Activated T-cell treated with anti-CD3 and anti-CD28 coated beads, Interleukin-2, amount 50 U/mL, for 24 hours (primary cell): ENCODE data around the gene PTPA.
"Not testable (repeated sequence)": the region's sequence is repeated elsewhere in the genome, so short reads cannot be mapped to it uniquely, and the experiment has no call there.

Source experiments
- DNase-seq: peaks from one replicate; pipeline ENCODE4 v3.0.0-alpha.2; 2020
- H3K27ac Mint-ChIP-seq: 2 replicates; pipeline ENCODE4 v1.8.0; 2020; ENCODE audit warnings: mild to moderate bottlenecking, mixed read lengths
- H3K27me3 Mint-ChIP-seq: 2 replicates; pipeline ENCODE4 v1.8.0; 2020; ENCODE audit warnings: mixed read lengths
- H3K36me3 Mint-ChIP-seq: 2 replicates; pipeline ENCODE4 v1.8.0; 2020; ENCODE audit warnings: low read depth, mixed read lengths
- H3K4me1 Mint-ChIP-seq: 2 replicates; pipeline ENCODE4 v1.8.0; 2020; ENCODE audit warnings: low read depth, mixed read lengths
- H3K4me3 Mint-ChIP-seq: 2 replicates; pipeline ENCODE4 v1.8.0; 2020; ENCODE audit warnings: mild to moderate bottlenecking, moderate library complexity, mixed read lengths
- H3K9me3 Mint-ChIP-seq: 2 replicates; pipeline ENCODE4 v1.8.0; 2020; ENCODE audit warnings: mixed read lengths

The PTPA gene

DNA sequence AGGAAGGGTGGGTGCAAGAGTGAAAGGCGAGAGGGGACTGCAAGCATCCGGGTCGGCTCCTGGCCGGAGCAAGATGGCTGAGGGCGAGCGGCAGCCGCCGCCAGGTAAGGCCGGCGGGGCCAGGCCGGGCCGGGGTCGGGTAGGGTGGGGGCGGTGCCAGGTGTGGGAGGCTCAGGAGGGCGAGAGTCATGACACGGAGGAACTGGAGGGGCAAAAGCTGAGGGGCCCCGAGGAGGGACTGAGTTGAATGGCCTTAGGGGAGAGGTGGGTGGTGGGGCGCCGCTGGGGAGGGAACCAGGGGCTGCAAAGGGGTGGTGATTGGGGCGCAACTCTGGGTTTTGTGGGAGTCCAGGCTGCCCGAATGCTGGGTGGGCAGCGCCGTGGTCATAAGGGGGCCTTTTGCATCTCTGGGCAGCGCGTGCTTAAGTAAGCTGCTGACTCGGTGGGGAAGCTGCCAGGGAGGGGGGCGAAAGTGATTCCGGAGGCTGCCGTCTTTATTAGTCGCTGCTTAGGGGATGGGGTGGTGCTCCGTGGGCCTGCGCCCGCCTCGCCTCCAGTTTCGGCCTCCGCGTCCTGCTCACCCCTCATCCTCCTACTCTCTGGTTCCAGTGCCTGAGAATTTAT, 425 bp downstream of the PTPA start:
- Mint-ChIP-seq H3K27me3 (no peaks in the 10 kb centered on the region), H3K4me3 (peak overlapping the region; percentile 97), H3K27ac (peak overlapping the region; percentile 98), H3K4me1 (peaks cover 42% of the 10 kb centered on the region), H3K9me3 (no peaks in the 10 kb centered on the region), H3K36me3 (peaks cover 15% of the 10 kb centered on the region)
- no peak for DNase-seq

DNA sequence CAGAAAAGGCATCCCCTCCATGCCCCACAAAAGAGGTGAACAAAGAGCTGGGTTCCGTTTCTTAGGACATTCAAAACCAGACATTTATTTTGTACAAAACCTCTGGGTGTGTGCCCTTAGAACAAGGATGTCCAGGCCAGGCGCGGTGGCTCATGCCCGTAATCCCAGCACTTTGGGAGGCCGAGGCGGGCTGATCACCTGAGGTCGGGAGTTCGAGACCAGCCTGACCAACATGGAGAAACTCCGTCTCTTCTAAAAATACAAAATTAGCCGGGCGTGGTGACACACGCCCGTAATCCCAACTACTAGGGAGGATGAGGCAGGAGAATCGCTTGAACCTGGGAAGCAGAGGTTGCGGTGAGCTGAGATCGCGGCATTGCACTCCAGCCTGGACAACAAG, 1.3 kb downstream of the PTPA start:
- H3K9me3 Mint-ChIP-seq, DNase-seq, H3K27me3 Mint-ChIP-seq: not testable (repeated sequence)
- H3K4me3 Mint-ChIP-seq: peak overlapping the region; percentile 97
- peaks cover 42% of the 10 kb centered on the region for H3K4me1 Mint-ChIP-seq
- peak overlapping the region; percentile 98 for H3K27ac Mint-ChIP-seq
- peaks cover 15% of the 10 kb centered on the region for H3K36me3 Mint-ChIP-seq

DNA sequence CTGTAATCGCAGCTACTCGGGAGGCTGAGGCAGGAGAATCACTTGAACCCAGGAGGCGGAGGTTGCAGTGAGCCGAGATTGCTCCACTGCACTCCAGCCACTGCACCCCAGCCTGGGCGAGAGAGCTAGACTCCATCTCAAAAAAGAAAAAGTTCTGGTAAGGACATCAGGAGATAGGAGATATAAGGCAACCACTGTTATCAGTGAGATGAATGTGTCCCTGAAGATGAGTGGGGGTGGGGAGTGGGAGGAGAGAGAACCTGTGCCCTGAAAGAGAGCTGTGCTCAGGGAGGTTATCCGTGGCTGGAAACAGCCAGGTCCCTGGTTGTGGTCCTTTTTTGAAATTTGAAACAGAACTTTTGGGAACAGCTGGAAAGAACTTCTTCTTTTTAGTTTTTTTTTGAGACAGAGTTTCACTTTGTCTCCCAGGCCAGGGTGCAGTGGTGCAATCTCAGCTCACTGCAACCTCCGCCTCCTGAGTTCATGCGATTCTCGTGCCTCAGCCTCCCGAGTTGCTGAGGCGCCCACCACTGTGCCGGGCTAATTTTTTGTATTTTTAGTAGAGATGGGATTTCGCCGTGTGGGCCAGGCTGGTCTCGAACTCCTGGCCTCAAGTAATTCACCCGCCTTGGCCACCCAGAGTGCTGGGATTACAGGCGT, 2.6 kb downstream of the PTPA start:
- peaks cover 42% of the 10 kb centered on the region for H3K4me1 Mint-ChIP-seq
- H3K27me3 Mint-ChIP-seq: no peaks in the 10 kb centered on the region
- no peaks in the 10 kb centered on the region for H3K9me3 Mint-ChIP-seq
- no peak overlapping the region for H3K27ac Mint-ChIP-seq
- peaks cover 15% of the 10 kb centered on the region for H3K36me3 Mint-ChIP-seq
- DNase-seq: no peak
- H3K4me3 Mint-ChIP-seq: no peak overlapping the region

DNA sequence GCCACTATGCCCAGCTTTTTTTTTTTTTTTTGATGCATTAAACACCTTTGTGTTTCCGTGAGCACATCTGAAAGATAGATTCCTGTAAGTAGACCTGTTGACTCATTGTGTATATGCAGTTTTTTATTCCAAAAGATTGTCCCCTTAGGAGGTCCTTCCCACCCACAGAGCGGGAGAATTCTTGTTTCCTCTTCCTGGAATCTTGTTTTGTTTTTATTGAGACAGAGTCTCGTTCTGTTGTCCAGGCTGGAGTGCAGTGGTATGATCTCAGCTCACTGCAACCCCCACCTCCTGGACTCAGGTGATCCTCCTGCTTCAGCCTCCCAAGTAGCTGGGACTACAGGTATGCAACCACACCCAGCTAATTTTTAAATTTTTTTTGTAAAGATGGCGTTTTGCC, 7.6 kb downstream of the PTPA start:
- Mint-ChIP-seq H3K36me3 (peaks cover 34% of the 10 kb centered on the region), H3K4me1 (peaks cover 13% of the 10 kb centered on the region), H3K27me3 (no peaks in the 10 kb centered on the region), H3K4me3 (no peak overlapping the region), H3K9me3 (no peaks in the 10 kb centered on the region), H3K27ac (no peak overlapping the region)
- DNase-seq: no peak

DNA sequence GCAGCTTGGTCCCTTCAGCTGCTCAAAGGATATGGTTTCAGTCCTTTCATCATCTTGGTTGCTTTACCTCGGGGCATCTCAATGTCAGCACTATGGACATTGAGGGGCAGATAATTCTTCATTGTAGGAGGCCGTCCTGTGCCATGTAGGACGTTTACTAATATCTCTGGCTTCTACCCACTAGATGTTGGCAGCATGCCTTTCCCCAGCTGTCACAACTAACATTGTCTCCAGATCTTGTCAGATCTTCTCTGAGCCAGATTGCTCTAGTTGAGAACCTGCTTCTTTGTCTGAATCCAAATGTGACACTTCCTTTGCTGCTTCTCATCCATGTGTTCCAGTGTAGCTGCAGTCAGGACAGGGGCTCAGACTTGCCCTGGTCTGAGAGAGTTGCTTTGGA, 10.3 kb downstream of the PTPA start:
- Mint-ChIP-seq H3K9me3 (no peaks in the 10 kb centered on the region), H3K27me3 (no peaks in the 10 kb centered on the region), H3K36me3 (peaks cover 47% of the 10 kb centered on the region), H3K27ac (no peak overlapping the region), H3K4me1 (no peaks in the 10 kb centered on the region), H3K4me3 (no peak overlapping the region)
- DNase-seq: no peak

DNA sequence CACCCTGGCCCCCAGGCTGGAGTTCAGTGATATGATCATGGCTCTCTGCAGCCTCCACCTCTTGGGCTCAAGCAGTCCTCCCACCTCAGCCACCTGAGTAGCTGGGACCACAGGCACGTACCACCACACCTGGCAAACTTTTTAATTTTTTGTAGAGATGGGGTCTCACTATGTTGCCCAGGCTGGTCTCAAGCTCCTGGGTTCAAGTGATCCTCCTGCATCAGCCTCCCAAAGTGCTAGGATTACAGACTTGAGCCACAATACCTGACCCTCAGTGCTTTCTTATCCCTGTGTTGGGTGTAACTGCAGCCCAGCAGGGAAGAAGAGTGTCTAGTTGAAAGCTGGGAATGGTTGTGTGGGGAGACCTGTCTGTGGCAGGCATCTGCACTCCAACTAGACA, 10.9 kb downstream of the PTPA start:
- DNase-seq: no peak
- no peaks in the 10 kb centered on the region for H3K9me3 Mint-ChIP-seq
- peaks cover 52% of the 10 kb centered on the region for H3K36me3 Mint-ChIP-seq
- H3K4me3 Mint-ChIP-seq: no peak overlapping the region
- no peaks in the 10 kb centered on the region for H3K4me1 Mint-ChIP-seq
- no peak overlapping the region for H3K27ac Mint-ChIP-seq
- no peaks in the 10 kb centered on the region for H3K27me3 Mint-ChIP-seq

DNA sequence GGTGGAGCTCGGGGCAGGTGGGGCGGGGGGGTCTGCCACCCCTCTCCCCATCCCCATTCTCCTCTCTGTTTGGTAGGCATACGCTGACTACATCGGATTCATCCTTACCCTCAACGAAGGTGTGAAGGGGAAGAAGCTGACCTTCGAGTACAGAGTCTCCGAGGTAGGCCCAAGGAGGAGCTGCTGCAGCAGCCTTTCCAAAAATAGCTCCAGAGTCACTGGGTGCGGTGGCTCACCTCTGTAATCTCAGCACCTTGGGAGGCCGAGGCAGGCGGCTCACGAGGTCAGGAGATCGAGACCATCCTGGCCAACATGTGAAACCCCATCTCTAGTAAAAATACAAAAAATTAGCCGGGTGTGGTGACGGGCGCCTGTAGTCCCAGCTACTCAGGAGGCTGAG, 11.8 kb downstream of the PTPA start:
- not testable (repeated sequence) for H3K4me3 Mint-ChIP-seq, DNase-seq, H3K27ac Mint-ChIP-seq, H3K9me3 Mint-ChIP-seq, H3K4me1 Mint-ChIP-seq, H3K27me3 Mint-ChIP-seq
- peaks cover 61% of the 10 kb centered on the region for H3K36me3 Mint-ChIP-seq

DNA sequence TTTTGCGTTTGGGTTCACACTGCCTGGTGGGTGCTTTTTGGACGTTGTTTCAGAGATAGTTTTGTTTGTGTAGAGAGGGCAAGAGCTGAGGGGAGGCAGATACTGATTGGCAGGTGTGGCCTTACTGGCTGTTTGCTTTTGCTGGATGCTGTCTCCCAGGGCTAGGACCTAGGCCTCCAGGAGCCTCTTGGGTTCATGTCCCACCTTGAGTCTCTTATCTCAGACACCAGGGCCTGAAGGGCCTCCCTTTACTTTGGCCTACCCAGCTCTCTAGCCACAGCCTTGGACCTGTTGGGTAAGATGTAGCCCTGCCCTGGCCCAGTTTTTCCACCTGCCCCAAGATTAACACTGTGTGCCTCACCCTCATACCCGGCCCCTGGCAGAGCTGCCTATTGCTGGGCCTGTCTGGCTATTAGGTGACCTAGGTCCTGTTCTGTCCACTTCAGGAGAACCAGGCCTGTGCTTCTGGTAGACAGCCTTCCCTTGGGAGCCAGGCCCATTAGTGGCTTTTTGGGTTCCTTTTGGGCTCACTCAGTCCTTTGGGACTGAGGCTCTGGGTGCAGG, 13.4 kb downstream of the PTPA start:
- Mint-ChIP-seq H3K36me3 (peaks cover 71% of the 10 kb centered on the region), H3K9me3 (no peaks in the 10 kb centered on the region), H3K27me3 (no peaks in the 10 kb centered on the region)

DNA sequence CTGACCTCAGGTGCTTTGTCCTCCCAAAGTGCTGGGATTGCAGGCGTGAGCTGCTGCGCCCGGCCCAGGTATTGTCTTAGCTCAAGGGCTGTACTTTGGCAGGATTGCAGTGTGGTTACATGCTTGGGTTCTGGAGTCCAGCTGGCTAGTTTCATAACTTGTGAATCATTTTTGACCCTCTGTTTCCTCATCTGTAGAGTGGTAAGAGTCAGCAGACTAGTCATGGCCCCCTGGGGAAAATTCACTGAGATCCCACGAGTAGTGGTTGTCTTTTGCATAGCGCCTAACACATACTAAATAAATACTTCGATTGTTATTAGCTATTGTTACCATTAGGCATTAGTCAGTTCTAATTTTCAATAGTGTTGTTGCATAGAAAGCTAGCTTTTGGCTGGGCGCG, 14.3 kb downstream of the PTPA start:
- Mint-ChIP-seq H3K4me3 (no peak overlapping the region), H3K4me1 (no peaks in the 10 kb centered on the region), H3K9me3 (no peaks in the 10 kb centered on the region), H3K36me3 (peaks cover 72% of the 10 kb centered on the region), H3K27ac (no peak overlapping the region), H3K27me3 (no peaks in the 10 kb centered on the region)
- no peak for DNase-seq

More for the DNA sequence above, 13.4 kb downstream of the PTPA start:
- Mint-ChIP-seq H3K27ac (no peak overlapping the region), H3K4me1 (no peaks in the 10 kb centered on the region), H3K4me3 (no peak overlapping the region)
- DNase-seq: no peak

DNA sequence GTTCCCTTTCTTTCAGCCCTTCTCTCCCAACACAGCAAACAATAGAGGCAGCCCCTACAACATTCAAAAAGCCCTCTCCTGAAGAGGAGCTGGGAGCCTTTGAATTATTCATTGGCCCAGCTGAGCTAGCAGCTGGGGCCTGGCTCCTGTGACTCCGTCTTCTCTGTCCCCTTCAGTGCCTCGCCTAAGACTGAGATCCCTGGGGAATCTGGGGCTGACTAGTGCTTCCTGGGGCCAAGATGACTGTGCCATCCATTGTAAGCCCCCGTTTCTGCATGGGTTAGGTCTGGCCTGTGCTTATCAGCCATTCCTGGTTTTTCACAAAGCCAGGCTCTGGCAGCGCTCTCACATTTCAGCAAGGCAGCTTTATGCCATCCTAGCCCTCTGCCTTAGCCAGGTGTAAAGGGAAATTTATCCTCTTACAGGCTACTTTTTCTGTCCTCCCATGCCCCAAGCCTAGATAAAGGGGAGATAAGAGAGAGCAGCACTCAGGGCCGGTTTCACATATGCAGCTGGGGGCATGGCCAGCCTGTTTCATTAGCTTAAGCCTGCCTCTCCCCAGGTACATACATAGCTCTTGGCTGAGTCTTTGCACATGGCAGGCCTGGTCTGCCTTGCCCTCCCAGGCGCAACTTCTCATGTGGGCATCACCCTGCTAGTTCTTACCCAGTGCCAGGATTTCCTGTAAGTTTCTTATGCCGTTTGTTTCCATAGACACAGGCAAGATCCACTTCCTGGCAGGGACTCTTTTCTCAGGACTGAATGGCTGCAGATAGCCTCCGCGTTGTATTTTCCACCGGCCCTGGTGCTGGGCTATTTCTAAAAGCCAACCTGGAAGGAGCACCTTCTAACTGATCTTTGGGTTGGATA, 15.8 kb downstream of the PTPA start:
- Mint-ChIP-seq H3K9me3 (no peaks in the 10 kb centered on the region), H3K4me3 (no peak overlapping the region), H3K36me3 (peaks cover 71% of the 10 kb centered on the region), H3K27ac (no peak overlapping the region), H3K4me1 (peaks cover 6% of the 10 kb centered on the region), H3K27me3 (no peaks in the 10 kb centered on the region)
- no peak for DNase-seq

DNA sequence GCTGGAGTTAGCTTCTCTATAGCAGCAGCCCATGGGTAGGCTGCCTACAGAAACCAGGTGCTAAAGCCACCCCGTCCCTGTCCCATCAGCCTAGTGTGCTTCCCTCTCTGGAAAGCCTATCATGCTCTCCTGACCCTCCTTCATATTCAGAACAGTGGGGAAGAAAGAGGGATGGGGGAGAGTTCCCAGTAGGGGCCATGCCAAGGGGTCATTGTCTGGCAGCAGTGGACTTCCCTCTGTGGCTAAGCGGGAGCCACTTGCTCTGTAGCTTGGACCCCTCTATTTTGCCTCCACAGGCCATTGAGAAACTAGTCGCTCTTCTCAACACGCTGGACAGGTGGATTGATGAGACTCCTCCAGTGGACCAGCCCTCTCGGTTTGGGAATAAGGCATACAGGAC, 17.5 kb downstream of the PTPA start:
- Mint-ChIP-seq H3K27me3 (no peaks in the 10 kb centered on the region), H3K27ac (no peak overlapping the region), H3K9me3 (no peaks in the 10 kb centered on the region), H3K36me3 (peaks cover 75% of the 10 kb centered on the region), H3K4me1 (peaks cover 7% of the 10 kb centered on the region), H3K4me3 (no peak overlapping the region)
- no peak for DNase-seq

DNA sequence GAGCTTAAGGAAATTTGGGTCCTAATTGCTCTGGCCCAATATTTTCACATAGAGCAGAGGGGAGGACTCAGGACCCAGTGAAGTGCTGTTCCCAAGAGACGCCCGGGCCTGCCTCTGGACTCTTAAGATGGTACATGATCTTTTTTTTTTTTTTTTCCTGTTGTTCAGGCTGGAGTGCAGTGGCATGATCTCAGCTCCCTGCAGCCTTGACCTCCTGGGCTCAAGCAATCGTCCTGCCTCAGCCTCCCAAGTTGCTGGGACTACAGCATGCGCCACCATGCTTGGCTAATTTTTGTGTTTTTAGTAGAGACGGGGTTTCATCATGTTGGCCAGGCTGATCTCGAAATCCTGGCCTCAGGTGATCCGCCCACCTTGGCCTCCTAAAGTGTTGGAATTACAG, 19.1 kb downstream of the PTPA start:
- DNase-seq, H3K4me1 Mint-ChIP-seq, H3K9me3 Mint-ChIP-seq, H3K27ac Mint-ChIP-seq, H3K27me3 Mint-ChIP-seq, H3K4me3 Mint-ChIP-seq: not testable (repeated sequence)
- H3K36me3 Mint-ChIP-seq: peaks cover 79% of the 10 kb centered on the region

DNA sequence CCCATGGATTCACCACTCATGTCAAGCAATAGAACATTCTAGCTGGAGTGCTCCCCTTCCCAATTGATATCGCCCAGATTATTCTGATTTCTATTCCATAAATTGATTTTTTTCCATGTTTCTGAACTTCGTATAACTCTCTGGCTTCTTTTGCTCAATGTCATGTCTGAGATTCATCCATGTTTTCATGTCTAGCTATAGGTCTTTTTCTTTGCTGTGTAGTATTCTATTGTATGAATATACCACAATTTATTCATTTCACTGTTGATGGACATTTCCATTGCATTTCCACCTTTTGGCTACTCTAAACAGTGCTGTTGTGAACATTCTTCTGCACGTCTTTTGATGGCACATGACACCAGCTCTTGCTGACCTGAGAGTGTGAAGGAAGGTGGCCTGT, 19.6 kb downstream of the PTPA start:
- H3K36me3 Mint-ChIP-seq: peaks cover 83% of the 10 kb centered on the region
- H3K9me3 Mint-ChIP-seq: no peaks in the 10 kb centered on the region
- H3K27ac Mint-ChIP-seq: no peak overlapping the region
- DNase-seq: no peak
- H3K4me3 Mint-ChIP-seq: no peak overlapping the region
- no peaks in the 10 kb centered on the region for H3K27me3 Mint-ChIP-seq
- peaks cover 7% of the 10 kb centered on the region for H3K4me1 Mint-ChIP-seq

DNA sequence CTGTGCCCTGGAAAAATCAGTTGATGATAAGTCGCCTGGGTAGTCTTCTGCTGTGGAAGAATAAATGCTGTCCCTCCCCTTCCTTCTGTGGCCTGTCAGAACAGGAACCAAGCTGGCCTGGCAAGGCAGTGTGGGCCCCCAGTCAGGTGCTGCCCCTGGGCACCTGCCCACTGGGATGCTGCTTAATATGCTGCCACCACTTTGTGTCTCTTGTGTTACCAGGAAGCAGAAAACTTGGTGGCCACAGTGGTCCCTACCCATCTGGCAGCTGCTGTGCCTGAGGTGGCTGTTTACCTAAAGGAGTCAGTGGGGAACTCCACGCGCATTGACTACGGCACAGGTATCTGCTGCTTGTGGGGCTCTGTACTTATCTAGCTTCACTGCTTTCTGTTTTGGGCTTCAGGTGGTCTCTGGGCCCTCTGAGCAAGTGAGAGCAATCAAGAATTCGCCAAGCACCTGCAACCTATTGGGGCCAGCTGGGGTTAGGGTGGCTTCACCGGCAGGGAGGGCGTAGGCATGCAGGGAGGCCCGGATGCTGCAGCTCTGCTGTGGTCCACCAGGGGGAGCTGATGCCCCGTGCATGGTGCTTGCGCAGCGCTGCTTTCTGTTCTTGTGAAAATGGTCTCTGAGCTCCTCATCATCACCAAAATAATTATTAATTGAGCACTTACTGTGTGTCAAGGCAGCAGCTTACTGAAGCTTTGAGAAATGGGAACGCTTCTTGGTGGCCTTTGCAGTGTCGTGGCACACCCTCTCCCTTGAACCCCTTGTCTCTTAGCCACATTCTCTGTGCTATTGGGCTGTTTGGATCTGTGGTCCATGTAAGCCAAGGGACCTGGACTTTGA, 20.3 kb downstream of the PTPA start:
- H3K27ac Mint-ChIP-seq: peak overlapping the region; percentile 12
- H3K4me1 Mint-ChIP-seq: peaks cover 7% of the 10 kb centered on the region
- no peaks in the 10 kb centered on the region for H3K9me3 Mint-ChIP-seq
- peaks cover 84% of the 10 kb centered on the region for H3K36me3 Mint-ChIP-seq
- no peaks in the 10 kb centered on the region for H3K27me3 Mint-ChIP-seq
- H3K4me3 Mint-ChIP-seq: no peak overlapping the region
- DNase-seq: peak; percentile 90
